HEK293 (cell line): ENCODE results near the gene SYDE1.
"Not testable (repeated sequence)": the region's sequence is repeated elsewhere in the genome, so short reads cannot be mapped to it uniquely, and the experiment has no call there.

Experiments used
- CTCF ChIA-PET: fragments of 350-600 bp; formaldehyde crosslinking; extraction: SDS; loops from one replicate; lab custom pipeline; 2021; ENCODE audit warnings: antibody characterized with exemption; lab: Yijun Ruan, JAX
- POLR2A ChIA-PET: fragments of 300-600 bp; formaldehyde crosslinking; extraction: SDS; loops from one replicate; lab custom pipeline; 2020; ENCODE audit warnings: antibody characterized with exemption, inconsistent platforms; lab: Yijun Ruan, JAX
- H3K27ac ChIP-seq: fragments of 200-500 bp; sonication (Bioruptor generic); 2 replicates; pipeline ENCODE4 v1.5.1; 2014; ENCODE audit warnings: low read depth, low read length, control low read depth, inconsistent platforms; ENCODE audit errors: extremely low read depth
- H3K36me3 ChIP-seq, 2 experiments: fragments of 200-500 bp in 1 of 2; sonication (Bioruptor generic) in 1 of 2; 1 replicate in 1 of 2; 2 replicates in 1 of 2; pipeline ENCODE4 v1.5.1; 2014 to 2017; ENCODE audit warnings: inconsistent platforms in 2 of 2, low read length in 2 of 2; ENCODE audit not compliant: control insufficient read depth in 2 of 2, insufficient read depth in 1 of 2
- H3K4me1 ChIP-seq: fragments of 200-500 bp; sonication (Bioruptor generic); 2 replicates; pipeline ENCODE4 v1.5.1; 2014; ENCODE audit warnings: mild to moderate bottlenecking, low read length, inconsistent platforms; ENCODE audit not compliant: control insufficient read depth, insufficient read depth
- H3K4me3 ChIP-seq: 2 replicates; pipeline ENCODE4 v1.5.1; 2011; ENCODE audit warnings: low read depth, mild to moderate bottlenecking, control low read depth, low read length, moderate library complexity
- H3K9me3 ChIP-seq: fragments of 200-500 bp; sonication (Bioruptor generic); 2 replicates; pipeline ENCODE4 v1.5.1; 2014; ENCODE audit warnings: low read depth, low read length, inconsistent platforms; ENCODE audit not compliant: control insufficient read depth, insufficient read depth
- BCL11B ChIP-seq: fragments of 450-650 bp; formaldehyde crosslinking; IDR thresholded peaks from 2 replicates; pipeline ENCODE4 v1.5.1; 2016; ENCODE audit warnings: low read depth, missing biosample characterization, missing genetic modification characterization
- KLF7 ChIP-seq: fragments of 450-650 bp; formaldehyde crosslinking; IDR thresholded peaks from 2 replicates; pipeline ENCODE4 v1.5.1; 2016; ENCODE audit warnings: missing biosample characterization, missing genetic modification characterization, borderline replicate concordance
- SALL2 ChIP-seq: fragments of 450-650 bp; formaldehyde crosslinking; IDR thresholded peaks from 2 replicates; pipeline ENCODE4 v1.5.0; 2017; ENCODE audit warnings: missing biosample characterization, mild to moderate bottlenecking, missing genetic modification characterization, borderline replicate concordance
- SCRT2 ChIP-seq: fragments of 450-650 bp; formaldehyde crosslinking; IDR thresholded peaks from 2 replicates; pipeline ENCODE4 v1.5.1; 2016; ENCODE audit warnings: missing biosample characterization, missing genetic modification characterization
- TRIM28 ChIP-seq: IDR thresholded peaks from 2 replicates; pipeline ENCODE4 v1.6.1; 2011; ENCODE audit warnings: low read length, control low read depth, borderline replicate concordance
- ZNF10 ChIP-seq: fragments of 450-650 bp; formaldehyde crosslinking; IDR thresholded peaks from 2 replicates; pipeline ENCODE4 v1.5.1; 2017; ENCODE audit warnings: missing biosample characterization, missing genetic modification characterization
- ZNF211 ChIP-seq: fragments of 450-650 bp; formaldehyde crosslinking; IDR thresholded peaks from 2 replicates; pipeline ENCODE4 v1.5.1; 2016; ENCODE audit warnings: low read depth, missing biosample characterization, missing genetic modification characterization
- ZNF324 ChIP-seq: fragments of 450-650 bp; formaldehyde crosslinking; IDR thresholded peaks from 2 replicates; pipeline ENCODE4 v1.5.1; 2016; ENCODE audit warnings: missing biosample characterization, missing genetic modification characterization
- ZNF510 ChIP-seq: fragments of 450-650 bp; formaldehyde crosslinking; IDR thresholded peaks from 2 replicates; pipeline ENCODE4 v1.5.1; 2018; ENCODE audit warnings: mild to moderate bottlenecking, missing genetic modification characterization, missing biosample characterization; ENCODE audit not compliant: insufficient replicate concordance
- ZNF529 ChIP-seq: fragments of 450-650 bp; formaldehyde crosslinking; IDR thresholded peaks from 2 replicates; pipeline ENCODE4 v1.5.1; 2017; ENCODE audit warnings: missing genetic modification characterization, missing biosample characterization; ENCODE audit not compliant: insufficient replicate concordance
- ZNF600 ChIP-seq: fragments of 450-650 bp; formaldehyde crosslinking; IDR thresholded peaks from 2 replicates; pipeline ENCODE4 v1.5.1; 2016; ENCODE audit warnings: missing biosample characterization, missing genetic modification characterization
- ZNF623 ChIP-seq: fragments of 450-650 bp; formaldehyde crosslinking; IDR thresholded peaks from 2 replicates; pipeline ENCODE4 v1.5.1; 2016; ENCODE audit warnings: missing biosample characterization, missing genetic modification characterization
- ZNF624 ChIP-seq: fragments of 450-650 bp; formaldehyde crosslinking; IDR thresholded peaks from 2 replicates; pipeline ENCODE4 v1.5.1; 2017; ENCODE audit warnings: missing biosample characterization, missing genetic modification characterization
- ZNF658 ChIP-seq: fragments of 450-650 bp; formaldehyde crosslinking; IDR thresholded peaks from 2 replicates; pipeline ENCODE4; 2016; ENCODE audit warnings: missing biosample characterization, missing genetic modification characterization
- TF ChIP-seq, protein P1 (sequence below): fragments of 450-650 bp; formaldehyde crosslinking; conservative IDR thresholded peaks from 2 replicates; pipeline ENCODE4 v1.5.1; 2016; ENCODE audit warnings: low read depth, missing biosample characterization, missing genetic modification characterization
- TF ChIP-seq, protein P2 (sequence below): fragments of 450-650 bp; formaldehyde crosslinking; IDR thresholded peaks from 2 replicates; pipeline ENCODE4 v1.5.1; 2016; ENCODE audit warnings: missing biosample characterization, missing genetic modification characterization
- TF ChIP-seq, protein P3 (sequence below): fragments of 450-650 bp; formaldehyde crosslinking; IDR thresholded peaks from 2 replicates; pipeline ENCODE4 v1.5.1; 2016; ENCODE audit warnings: missing biosample characterization, missing genetic modification characterization

SYDE1 gene

GRCh38 chr19:15093001-15093400 is 14.2 kb upstream of the SYDE1 start:
- TF ChIP-seq ZNF623, result peak; percentile 79
- TF ChIP-seq, protein P1, sequence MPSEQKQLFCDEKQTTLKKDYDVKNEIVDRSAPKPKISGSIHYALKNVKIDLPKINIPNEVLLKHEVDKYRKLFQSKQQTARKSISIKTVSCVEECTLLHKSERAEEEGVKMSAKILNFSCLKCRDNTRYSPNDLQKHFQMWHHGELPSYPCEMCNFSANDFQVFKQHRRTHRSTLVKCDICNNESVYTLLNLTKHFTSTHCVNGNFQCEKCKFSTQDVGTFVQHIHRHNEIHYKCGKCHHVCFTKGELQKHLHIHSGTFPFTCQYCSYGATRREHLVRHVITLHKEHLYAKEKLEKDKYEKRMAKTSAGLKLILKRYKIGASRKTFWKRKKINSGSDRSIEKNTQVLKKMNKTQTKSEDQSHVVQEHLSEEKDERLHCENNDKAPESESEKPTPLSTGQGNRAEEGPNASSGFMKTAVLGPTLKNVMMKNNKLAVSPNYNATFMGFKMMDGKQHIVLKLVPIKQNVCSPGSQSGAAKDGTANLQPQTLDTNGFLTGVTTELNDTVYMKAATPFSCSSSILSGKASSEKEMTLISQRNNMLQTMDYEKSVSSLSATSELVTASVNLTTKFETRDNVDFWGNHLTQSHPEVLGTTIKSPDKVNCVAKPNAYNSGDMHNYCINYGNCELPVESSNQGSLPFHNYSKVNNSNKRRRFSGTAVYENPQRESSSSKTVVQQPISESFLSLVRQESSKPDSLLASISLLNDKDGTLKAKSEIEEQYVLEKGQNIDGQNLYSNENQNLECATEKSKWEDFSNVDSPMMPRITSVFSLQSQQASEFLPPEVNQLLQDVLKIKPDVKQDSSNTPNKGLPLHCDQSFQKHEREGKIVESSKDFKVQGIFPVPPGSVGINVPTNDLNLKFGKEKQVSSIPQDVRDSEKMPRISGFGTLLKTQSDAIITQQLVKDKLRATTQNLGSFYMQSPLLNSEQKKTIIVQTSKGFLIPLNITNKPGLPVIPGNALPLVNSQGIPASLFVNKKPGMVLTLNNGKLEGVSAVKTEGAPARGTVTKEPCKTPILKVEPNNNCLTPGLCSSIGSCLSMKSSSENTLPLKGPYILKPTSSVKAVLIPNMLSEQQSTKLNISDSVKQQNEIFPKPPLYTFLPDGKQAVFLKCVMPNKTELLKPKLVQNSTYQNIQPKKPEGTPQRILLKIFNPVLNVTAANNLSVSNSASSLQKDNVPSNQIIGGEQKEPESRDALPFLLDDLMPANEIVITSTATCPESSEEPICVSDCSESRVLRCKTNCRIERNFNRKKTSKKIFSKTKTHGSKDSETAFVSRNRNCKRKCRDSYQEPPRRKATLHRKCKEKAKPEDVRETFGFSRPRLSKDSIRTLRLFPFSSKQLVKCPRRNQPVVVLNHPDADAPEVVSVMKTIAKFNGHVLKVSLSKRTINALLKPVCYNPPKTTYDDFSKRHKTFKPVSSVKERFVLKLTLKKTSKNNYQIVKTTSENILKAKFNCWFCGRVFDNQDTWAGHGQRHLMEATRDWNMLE (tag by site-specific recombination), result no peak
- TF ChIP-seq, all 188 proteins: peak for 1
- ChIA-PET POLR2A (interaction anchor here (1.1 kb wide), 1 partner anchor 8 kb away, joined by 3 read pairs; no protein-coding TSS in a partner anchor), CTCF (interaction anchor here (0.6 to 3.2 kb wide), 16 partner anchors 8 to 534 kb away, joined by 3 to 18 read pairs (median 6); partner anchors contain the start of gene OR1I1)
- Histone ChIP-seq H3K4me3 (no peak overlapping the region), H3K4me1 (no peaks in the 10 kb centered on the region), H3K27ac (no peak overlapping the region), H3K36me3 (no peaks in the 10 kb centered on the region), H3K9me3 (no peaks in the 10 kb centered on the region)

- TF ChIP-seq BCL11B (no peak), ZNF658 (no peak), ZNF211 (no peak), ZNF10 (tag by site-specific recombination) (no peak), ZNF324 (tag by site-specific recombination) (no peak), KLF7 (tag by site-specific recombination) (no peak), ZNF529 (tag by site-specific recombination) (no peak), ZNF600 (no peak), TRIM28 (no peak), SCRT2 (tag by site-specific recombination) (no peak), ZNF510 (no peak), ZNF624 (tag by site-specific recombination) (no peak), SALL2 (tag by site-specific recombination) (no peak)
- TF ChIP-seq, protein P2, sequence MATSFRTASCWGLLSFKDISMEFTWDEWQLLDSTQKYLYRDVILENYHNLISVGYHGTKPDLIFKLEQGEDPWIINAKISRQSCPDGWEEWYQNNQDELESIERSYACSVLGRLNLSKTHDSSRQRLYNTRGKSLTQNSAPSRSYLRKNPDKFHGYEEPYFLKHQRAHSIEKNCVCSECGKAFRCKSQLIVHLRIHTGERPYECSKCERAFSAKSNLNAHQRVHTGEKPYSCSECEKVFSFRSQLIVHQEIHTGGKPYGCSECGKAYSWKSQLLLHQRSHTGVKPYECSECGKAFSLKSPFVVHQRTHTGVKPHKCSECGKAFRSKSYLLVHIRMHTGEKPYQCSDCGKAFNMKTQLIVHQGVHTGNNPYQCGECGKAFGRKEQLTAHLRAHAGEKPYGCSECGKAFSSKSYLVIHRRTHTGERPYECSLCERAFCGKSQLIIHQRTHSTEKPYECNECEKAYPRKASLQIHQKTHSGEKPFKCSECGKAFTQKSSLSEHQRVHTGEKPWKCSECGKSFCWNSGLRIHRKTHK (tag by site-specific recombination), result no peak
- TF ChIP-seq, protein P3, sequence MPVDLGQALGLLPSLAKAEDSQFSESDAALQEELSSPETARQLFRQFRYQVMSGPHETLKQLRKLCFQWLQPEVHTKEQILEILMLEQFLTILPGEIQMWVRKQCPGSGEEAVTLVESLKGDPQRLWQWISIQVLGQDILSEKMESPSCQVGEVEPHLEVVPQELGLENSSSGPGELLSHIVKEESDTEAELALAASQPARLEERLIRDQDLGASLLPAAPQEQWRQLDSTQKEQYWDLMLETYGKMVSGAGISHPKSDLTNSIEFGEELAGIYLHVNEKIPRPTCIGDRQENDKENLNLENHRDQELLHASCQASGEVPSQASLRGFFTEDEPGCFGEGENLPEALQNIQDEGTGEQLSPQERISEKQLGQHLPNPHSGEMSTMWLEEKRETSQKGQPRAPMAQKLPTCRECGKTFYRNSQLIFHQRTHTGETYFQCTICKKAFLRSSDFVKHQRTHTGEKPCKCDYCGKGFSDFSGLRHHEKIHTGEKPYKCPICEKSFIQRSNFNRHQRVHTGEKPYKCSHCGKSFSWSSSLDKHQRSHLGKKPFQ (tag by site-specific recombination), result no peak
- TF ChIP-seq, protein P1 (tag by site-specific recombination), result no peak
- POLR2A ChIA-PET, result no interaction called here
- H3K4me1 ChIP-seq, result no peaks in the 10 kb centered on the region
- CTCF ChIA-PET, result interaction anchor here (0.6 to 1.2 kb wide), 3 partner anchors 56 to 464 kb away, joined by 3 to 4 read pairs (median 3); no protein-coding TSS in a partner anchor
- no peaks in the 10 kb centered on the region for H3K9me3 ChIP-seq
- H3K27ac ChIP-seq, result no peak overlapping the region
- no peak overlapping the region for H3K4me3 ChIP-seq
- H3K36me3 ChIP-seq, result no peaks in the 10 kb centered on the region
Measured at GRCh38 chr19:15096223-15096622, 11.0 kb upstream of the SYDE1 start.

DNA sequence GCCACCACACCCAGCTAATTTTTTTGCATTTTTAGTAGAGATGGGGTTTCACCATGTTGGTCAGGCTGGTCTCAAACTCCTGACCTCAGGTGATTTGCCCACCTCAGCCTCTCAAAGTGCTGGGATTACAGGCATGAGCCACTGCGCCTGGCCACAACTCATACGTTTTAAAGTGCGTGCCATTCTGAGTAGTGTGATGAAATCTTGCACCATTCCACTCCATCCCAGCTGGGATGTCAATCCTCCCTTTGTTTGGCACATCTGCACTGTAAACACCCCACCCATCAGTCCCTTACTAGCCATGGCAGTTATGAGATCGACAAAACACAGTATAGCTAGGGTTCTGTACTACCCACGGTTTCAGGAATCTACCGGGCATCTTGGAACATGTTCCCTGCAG is 9.2 kb upstream of the SYDE1 start:
- H3K4me1 ChIP-seq, H3K4me3 ChIP-seq, POLR2A ChIA-PET, CTCF ChIA-PET, H3K36me3 ChIP-seq, H3K27ac ChIP-seq, H3K9me3 ChIP-seq: not testable (repeated sequence)
